DND-41 (cell line): ENCODE measurements around the gene ABLIM2.

Experiments
- EZH2 ChIP-seq: IDR thresholded peaks from 3 replicates; pipeline ENCODE4 v1.6.1; 2012; ENCODE audit warnings: borderline replicate concordance, low read depth, mild to moderate bottlenecking, moderate library complexity, low read length, inconsistent platforms; ENCODE audit not compliant: severe bottlenecking
- TF ChIP-seq, protein P1 (sequence below): IDR thresholded peaks from 2 replicates; pipeline ENCODE4 v1.5.1; 2012; ENCODE audit warnings: borderline replicate concordance, low read length, moderate library complexity, mild to moderate bottlenecking; ENCODE audit not compliant: poor library complexity, severe bottlenecking; ENCODE audit errors: extremely low read depth

- no peak for TF ChIP-seq EZH2
- TF ChIP-seq, protein P1, sequence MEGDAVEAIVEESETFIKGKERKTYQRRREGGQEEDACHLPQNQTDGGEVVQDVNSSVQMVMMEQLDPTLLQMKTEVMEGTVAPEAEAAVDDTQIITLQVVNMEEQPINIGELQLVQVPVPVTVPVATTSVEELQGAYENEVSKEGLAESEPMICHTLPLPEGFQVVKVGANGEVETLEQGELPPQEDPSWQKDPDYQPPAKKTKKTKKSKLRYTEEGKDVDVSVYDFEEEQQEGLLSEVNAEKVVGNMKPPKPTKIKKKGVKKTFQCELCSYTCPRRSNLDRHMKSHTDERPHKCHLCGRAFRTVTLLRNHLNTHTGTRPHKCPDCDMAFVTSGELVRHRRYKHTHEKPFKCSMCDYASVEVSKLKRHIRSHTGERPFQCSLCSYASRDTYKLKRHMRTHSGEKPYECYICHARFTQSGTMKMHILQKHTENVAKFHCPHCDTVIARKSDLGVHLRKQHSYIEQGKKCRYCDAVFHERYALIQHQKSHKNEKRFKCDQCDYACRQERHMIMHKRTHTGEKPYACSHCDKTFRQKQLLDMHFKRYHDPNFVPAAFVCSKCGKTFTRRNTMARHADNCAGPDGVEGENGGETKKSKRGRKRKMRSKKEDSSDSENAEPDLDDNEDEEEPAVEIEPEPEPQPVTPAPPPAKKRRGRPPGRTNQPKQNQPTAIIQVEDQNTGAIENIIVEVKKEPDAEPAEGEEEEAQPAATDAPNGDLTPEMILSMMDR = no peak
These were observed 178.6 kb downstream of the ABLIM2 start for GRCh38 chr4:7980036-7980435.
